GOT3 (cell line): ENCODE measurements around the gene RNFT2.

Experiments
- DNase-seq: peaks from one replicate; lab custom pipeline; 2025; ENCODE audit warnings: mixed read lengths; lab: John Stamatoyannopoulos, UW

The RNFT2 gene

GRCh38 chr12:116737774-116738657, at the start of gene RNFT2, which contains the start of gene SPRING1:
RNFT2 (plus strand) TSS chr12:116738315; CDS start chr12:116740498, 2,183 bp downstream.
SPRING1 (minus strand) TSS chr12:116738069; CDS start chr12:116737900, 169 bp downstream.
- DNase-seq: peak; percentile 97

- DNase-seq: no peak
These were observed 48.6 kb upstream of the RNFT2 start for GRCh38 chr12:116689521-116689920.

- DNase-seq: no peak
These were observed 48.0 kb upstream of the RNFT2 start for GRCh38 chr12:116689979-116690744.

GRCh38 chr12:116691205-116691604, 46.9 kb upstream of the RNFT2 start:
- no peak for DNase-seq

- DNase-seq: no peak
These were observed 46.5 kb upstream of the RNFT2 start for GRCh38 chr12:116691636-116692035.

- no peak for DNase-seq
These were observed 45.5 kb upstream of the RNFT2 start for GRCh38 chr12:116692605-116693004.

GRCh38 chr12:116693286-116694227, 44.6 kb upstream of the RNFT2 start:
- no peak for DNase-seq

GRCh38 chr12:116694653-116695463, 43.3 kb upstream of the RNFT2 start:
- no peak for DNase-seq

GRCh38 chr12:116695464-116695725, 42.7 kb upstream of the RNFT2 start:
- no peak for DNase-seq

GRCh38 chr12:116697305-116697704, 40.8 kb upstream of the RNFT2 start:
- no peak for DNase-seq

GRCh38 chr12:116697716-116698115, 40.4 kb upstream of the RNFT2 start:
- DNase-seq: no peak

- DNase-seq: no peak
These were observed 40.0 kb upstream of the RNFT2 start for GRCh38 chr12:116698116-116698515.

GRCh38 chr12:116698554-116699075, 39.5 kb upstream of the RNFT2 start:
- DNase-seq: no peak

- DNase-seq: no peak
These were observed 38.0 kb upstream of the RNFT2 start for GRCh38 chr12:116700066-116700465.

GRCh38 chr12:116701432-116701831, 36.7 kb upstream of the RNFT2 start:
- no peak for DNase-seq

- no peak for DNase-seq
These were observed 34.8 kb upstream of the RNFT2 start for GRCh38 chr12:116703214-116703795.

- DNase-seq: no peak
These were observed 30.4 kb upstream of the RNFT2 start for GRCh38 chr12:116707751-116708150.

- DNase-seq: no peak
These were observed 29.0 kb upstream of the RNFT2 start for GRCh38 chr12:116708826-116709756.

GRCh38 chr12:116709768-116710167, 28.3 kb upstream of the RNFT2 start:
- DNase-seq: no peak
